Measurements from ENCODE around the gene SCARF2.

SCARF2 gene

GRCh38 chr22:20431511-20432192 is 6.0 kb downstream of the SCARF2 start:
- H3K4me3 Mint-ChIP-seq = peak overlapping the region; percentile 66 to 82
- peaks cover 14 to 31% of the 10 kb centered on the region in 2 donors for H3K4me1 Mint-ChIP-seq
- peak overlapping the region; percentile 15 for H3K27ac Mint-ChIP-seq
- DNase-seq (no peak), ATAC-seq (replicated peaks) (no peak)
- H3K36me3 Mint-ChIP-seq = no peaks in the 10 kb centered on the region
- peaks cover 68 to 82% of the 10 kb centered on the region in 2 donors for H3K27me3 Mint-ChIP-seq
- H3K9me3 Mint-ChIP-seq = no peaks in the 10 kb centered on the region

DNA sequence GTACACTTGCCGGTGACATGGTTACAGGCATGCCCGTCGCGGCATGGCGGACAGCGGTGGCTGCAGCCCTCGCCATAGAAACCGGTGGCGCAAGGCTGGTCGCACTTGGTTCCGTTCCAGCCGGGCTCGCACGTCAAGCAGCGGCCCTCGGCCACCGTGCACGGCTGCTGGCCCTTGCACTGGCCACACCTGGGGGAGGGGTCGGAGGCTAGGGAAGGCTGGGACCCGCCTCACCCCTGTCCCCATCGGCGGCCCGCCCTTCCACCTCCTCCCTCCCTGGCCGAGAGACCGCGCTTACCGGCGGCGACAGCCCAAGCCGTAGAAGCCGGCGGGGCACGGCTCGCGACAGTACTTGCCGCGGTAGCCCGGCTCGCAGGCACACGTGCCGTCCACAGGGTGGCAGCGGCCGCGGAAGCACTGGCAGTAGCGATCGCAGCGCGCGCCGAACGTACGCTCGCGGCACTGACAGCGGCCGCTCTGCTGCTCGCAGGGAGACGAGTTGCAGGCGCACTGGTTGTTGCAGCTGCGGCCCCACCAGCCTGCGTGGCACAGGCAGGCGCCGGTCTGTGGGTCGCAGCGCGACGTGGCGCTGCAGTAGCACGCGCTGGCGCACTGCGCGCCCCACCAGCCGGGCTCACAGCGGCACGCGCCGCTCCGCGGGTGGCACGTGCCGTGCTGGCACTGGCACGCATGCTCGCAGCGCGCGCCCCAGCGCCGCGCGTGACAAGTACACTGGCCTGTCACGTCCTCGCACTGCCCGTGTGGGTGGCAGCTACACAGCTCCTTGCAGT is 6.7 kb downstream of the SCARF2 start:
- H3K27me3 Mint-ChIP-seq = peaks cover 66 to 83% of the 10 kb centered on the region in 2 donors
- H3K27ac Mint-ChIP-seq = no peak overlapping the region
- H3K36me3 Mint-ChIP-seq = no peaks in the 10 kb centered on the region
- H3K4me3 Mint-ChIP-seq = peak overlapping the region; percentile 77 to 82
- no peaks in the 10 kb centered on the region for H3K9me3 Mint-ChIP-seq
- DNase-seq (peak; percentile 30), ATAC-seq (replicated peaks) (peak; percentile 64 to 67)
- H3K4me1 Mint-ChIP-seq = peaks cover 13 to 29% of the 10 kb centered on the region in 2 donors

- Mint-ChIP-seq H3K9me3 (no peaks in the 10 kb centered on the region), H3K27me3 (peaks cover 58 to 77% of the 10 kb centered on the region in 2 donors), H3K27ac (no peak overlapping the region), H3K4me3 (peak overlapping the region; percentile 77 to 83), H3K4me1 (peaks cover 13 to 29% of the 10 kb centered on the region in 2 donors), H3K36me3 (no peaks in the 10 kb centered on the region)
- ATAC-seq (replicated peaks) (no peak), DNase-seq (no peak)
Observed at GRCh38 chr22:20430101-20430719, 7.4 kb downstream of the SCARF2 start.

DNA sequence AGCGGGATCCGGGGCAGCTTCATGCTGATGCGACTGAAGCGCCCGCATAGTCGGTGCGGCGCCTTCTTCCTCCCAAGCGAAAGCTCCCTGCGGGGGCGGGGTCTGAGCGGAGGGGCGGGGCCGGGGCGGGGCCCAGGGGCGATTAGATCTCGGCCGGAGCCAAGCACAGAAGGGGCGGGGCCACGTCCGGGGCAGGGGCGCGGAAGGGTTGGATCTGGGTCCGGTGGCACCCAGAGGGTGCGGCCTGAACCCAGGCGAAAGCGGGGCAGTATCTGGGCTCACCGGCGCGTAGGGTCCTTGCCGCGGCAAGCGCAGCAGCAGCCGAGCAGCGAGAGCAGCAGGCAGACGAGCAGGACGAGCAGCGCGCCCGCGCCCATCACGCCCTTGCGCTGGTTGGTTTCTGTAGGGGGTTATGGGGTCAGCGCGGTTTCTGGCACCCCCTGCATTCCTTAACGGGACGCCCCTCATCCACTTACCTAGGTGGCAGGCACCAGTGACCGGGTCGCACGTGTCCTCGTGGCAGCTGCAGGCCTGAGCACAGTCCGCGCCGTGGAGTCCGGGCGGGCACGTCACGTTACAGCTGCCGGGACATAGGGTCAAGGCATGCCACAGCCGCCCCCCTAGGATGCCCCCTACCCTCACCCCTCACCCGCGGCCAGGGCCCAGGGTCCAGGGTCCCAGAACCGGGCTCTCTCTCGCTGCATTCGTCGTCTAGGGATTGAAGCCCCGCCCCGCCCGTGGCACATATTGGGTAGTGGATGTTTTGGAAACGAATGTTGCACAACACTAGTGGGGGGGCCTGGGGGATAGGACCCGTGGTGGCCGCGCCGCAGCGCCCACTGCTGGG is 8.1 kb downstream of the SCARF2 start:
- H3K27me3 Mint-ChIP-seq = peaks cover 51 to 76% of the 10 kb centered on the region in 2 donors

DNA sequence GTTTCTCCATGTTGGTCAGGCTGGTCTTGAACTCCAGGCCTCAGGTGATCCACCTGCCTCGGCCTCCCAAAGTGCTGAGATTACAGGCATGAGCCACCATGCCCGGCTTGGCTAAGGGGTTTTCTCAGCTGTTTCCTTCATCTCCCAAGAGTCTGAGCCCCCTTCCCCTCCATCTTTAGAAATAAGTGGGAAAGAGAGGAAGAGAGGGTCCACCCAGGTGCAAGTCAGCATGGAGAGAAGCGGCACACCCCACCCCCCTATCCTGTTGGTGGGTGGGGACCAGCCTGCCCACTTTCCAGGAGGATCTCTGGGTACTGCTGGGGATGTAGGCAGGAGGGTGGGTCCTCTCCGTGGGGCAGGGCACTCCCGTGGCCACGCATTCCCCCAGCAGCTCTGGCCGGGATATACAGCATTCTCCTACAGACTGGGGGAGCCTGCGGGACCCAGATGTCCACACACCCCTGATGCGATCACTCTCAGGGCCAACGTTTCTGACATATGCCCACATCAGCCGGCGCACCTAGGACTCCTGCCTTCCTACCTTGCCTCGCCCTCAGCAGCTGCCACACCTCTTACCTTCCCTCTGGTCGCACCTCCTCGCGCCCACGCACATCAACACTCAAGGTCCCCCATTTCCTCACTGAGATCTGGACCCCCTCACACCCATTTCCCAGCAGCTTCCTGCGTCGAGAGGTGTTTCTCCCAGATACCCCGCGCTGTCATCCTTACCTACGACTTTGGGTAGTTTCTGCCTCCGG is 8.9 kb downstream of the SCARF2 start:
- peak overlapping the region; percentile 27 for H3K27ac Mint-ChIP-seq
- no peak for DNase-seq
- peaks cover 49 to 76% of the 10 kb centered on the region in 2 donors for H3K27me3 Mint-ChIP-seq
- no peaks in the 10 kb centered on the region for H3K9me3 Mint-ChIP-seq
- H3K36me3 Mint-ChIP-seq = no peaks in the 10 kb centered on the region
- peaks cover 16 to 34% of the 10 kb centered on the region in 2 donors for H3K4me1 Mint-ChIP-seq
- H3K4me3 Mint-ChIP-seq = peak overlapping the region; percentile 83 to 86
- ATAC-seq (replicated peaks) = no peak

More for the DNA sequence above, 8.1 kb downstream of the SCARF2 start:
- H3K9me3 Mint-ChIP-seq = no peaks in the 10 kb centered on the region
- H3K4me3 Mint-ChIP-seq = peak overlapping the region; percentile 83 to 86
- DNase-seq (peak; percentile 51), ATAC-seq (replicated peaks) (peak; percentile 69 to 77)
- H3K36me3 Mint-ChIP-seq = no peaks in the 10 kb centered on the region
- H3K4me1 Mint-ChIP-seq = peaks cover 14 to 33% of the 10 kb centered on the region in 2 donors
- peak overlapping the region; percentile 27 for H3K27ac Mint-ChIP-seq

DNA sequence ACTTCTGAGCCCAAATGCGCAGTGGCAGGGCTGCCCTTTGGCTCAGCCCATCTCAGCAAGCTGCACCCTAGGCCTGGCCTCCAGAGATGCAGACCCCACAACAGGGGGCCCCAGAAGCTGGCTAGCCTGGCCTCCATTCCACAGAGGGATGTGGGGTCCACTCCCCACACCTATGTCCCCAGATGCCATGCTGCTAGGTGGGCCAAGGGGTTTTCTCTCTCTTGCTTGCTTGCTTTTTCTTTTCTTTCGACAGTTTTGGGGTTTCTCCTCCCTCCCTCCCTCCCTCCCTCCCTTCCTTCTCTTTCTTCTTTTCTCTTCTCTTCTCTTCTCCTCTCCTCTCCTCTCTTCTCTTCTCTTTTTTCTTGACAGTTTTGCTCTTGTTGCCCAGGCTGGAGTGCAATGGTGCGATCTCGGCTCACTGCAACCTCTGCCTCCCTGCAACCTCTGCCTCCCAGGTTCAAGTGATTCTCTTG is 9.6 kb downstream of the SCARF2 start:
- H3K27ac Mint-ChIP-seq = no peak overlapping the region
- DNase-seq (no peak), ATAC-seq (replicated peaks) (no peak)
- H3K36me3 Mint-ChIP-seq = no peaks in the 10 kb centered on the region
- H3K4me3 Mint-ChIP-seq = no peak overlapping the region
- H3K4me1 Mint-ChIP-seq = peaks cover 18 to 38% of the 10 kb centered on the region in 2 donors
- peaks cover 49 to 79% of the 10 kb centered on the region in 2 donors for H3K27me3 Mint-ChIP-seq
- H3K9me3 Mint-ChIP-seq = no peaks in the 10 kb centered on the region

DNA sequence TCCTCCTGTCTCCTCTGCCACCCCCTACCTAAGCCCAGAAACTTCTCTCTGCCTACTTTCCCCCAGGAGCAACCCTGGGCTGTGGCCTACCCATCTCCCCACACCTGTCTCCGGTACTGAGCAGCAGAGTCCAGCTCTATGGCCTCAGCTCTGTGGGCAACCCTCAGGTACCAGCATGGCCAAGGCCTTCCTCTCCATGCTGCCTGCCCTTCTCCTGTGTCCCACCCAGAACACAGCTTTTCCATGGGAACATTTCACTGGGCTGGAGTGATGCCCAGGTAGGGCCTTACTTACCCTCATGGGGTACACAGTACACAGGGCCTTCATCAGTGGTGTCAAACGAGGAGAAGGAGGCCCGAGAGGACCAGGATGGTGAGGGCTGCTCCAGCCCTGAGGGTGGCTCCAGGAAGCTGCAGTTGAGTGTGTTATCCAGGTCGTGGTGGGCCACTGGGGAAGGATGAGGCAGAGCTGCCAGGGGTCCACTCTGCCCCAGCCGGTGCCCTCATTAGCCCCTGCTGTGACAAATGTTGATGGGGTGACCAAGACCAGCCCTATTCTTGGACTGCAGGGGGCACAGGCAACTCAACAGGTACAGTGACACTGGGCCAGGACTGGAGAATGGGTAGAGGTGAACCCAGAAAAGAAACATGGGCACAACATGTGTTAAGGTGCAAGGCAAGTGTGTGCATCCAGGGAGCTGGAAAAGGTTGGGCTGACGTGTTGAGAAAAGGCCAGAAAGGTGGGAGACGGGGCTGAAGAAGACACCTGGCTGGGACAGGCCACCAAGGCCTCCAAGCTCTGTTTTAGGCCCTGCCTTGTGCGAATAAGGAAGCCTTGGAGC is 10.3 kb downstream of the SCARF2 start:
- H3K4me1 Mint-ChIP-seq = peaks cover 18 to 38% of the 10 kb centered on the region in 2 donors
- peaks cover 42 to 74% of the 10 kb centered on the region in 2 donors for H3K27me3 Mint-ChIP-seq
- no peak for ATAC-seq (replicated peaks)
- no peaks in the 10 kb centered on the region for H3K36me3 Mint-ChIP-seq
- H3K27ac Mint-ChIP-seq = no peak overlapping the region
- DNase-seq = no peak
- H3K9me3 Mint-ChIP-seq = no peaks in the 10 kb centered on the region
- no peak overlapping the region for H3K4me3 Mint-ChIP-seq

DNA sequence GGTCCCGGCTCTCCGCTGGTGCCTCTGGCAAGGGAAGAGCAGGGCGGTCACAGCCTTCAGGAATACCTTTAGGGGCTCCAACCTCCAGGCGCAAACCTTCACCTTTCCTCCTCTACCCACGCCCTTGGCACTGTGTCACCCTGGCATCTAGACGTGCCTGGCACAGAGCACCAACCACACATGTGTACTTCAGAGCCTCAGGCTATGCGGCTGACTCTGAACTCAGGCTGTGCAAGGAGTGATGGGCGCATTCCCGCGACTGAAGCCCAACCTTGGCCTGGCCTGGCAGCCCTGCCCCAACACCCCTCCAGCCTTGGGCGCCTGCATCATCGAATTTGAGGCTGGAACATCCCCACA is 11.4 kb downstream of the SCARF2 start:
- H3K27ac Mint-ChIP-seq = no peak overlapping the region
- no peak for ATAC-seq (replicated peaks)
- no peaks in the 10 kb centered on the region for H3K36me3 Mint-ChIP-seq
- H3K27me3 Mint-ChIP-seq = peaks cover 33 to 64% of the 10 kb centered on the region in 2 donors
- no peak for DNase-seq
- H3K4me3 Mint-ChIP-seq = no peak overlapping the region
- no peaks in the 10 kb centered on the region for H3K9me3 Mint-ChIP-seq
- H3K4me1 Mint-ChIP-seq = peaks cover 15 to 29% of the 10 kb centered on the region in 2 donors

- H3K36me3 Mint-ChIP-seq = no peaks in the 10 kb centered on the region
- no peak for ATAC-seq (replicated peaks)
- peaks cover 30 to 60% of the 10 kb centered on the region in 2 donors for H3K27me3 Mint-ChIP-seq
- H3K4me3 Mint-ChIP-seq = no peak overlapping the region
- H3K9me3 Mint-ChIP-seq = no peaks in the 10 kb centered on the region
- peaks cover 12 to 25% of the 10 kb centered on the region in 2 donors for H3K4me1 Mint-ChIP-seq
- no peak overlapping the region for H3K27ac Mint-ChIP-seq
- no peak for DNase-seq
Observed at GRCh38 chr22:20425566-20426258, 11.9 kb downstream of the SCARF2 start.

DNA sequence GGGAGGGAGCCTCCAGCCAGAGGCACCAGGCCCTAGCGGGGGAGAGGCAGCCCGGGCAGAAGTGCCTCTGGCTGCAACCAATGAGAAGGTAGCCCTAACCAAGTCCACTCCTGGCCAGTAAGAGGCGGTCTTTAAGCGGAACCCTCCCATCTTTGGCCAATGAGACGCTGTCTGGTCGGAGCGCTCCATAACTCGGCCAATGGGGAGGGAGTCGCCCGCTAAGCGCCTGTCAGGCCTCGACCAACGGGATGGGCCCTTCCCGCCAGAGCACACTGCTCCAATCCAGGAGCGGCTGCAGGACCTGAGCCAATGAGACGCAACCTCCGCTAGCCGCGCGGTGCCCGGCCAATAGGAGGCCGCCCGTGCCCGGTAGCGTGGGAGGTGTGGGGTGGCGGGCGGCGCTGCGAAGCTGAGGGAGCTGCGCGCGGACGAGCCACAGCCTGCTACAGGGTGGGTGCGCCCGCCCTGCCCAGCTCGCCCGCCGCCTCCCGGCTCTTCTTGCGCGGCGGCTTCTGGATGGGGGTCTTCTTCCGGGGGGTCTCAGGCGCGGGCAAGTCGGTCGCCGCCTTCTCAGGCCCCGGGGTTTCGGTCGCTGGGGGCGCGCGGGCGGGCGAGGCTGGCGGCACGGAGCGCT is 12.6 kb downstream of the SCARF2 start:
- H3K4me1 Mint-ChIP-seq = peaks cover 8 to 19% of the 10 kb centered on the region in 2 donors
- H3K27ac Mint-ChIP-seq = no peak overlapping the region
- no peaks in the 10 kb centered on the region for H3K9me3 Mint-ChIP-seq
- H3K27me3 Mint-ChIP-seq = peaks cover 25 to 53% of the 10 kb centered on the region in 2 donors
- no peak for DNase-seq
- H3K4me3 Mint-ChIP-seq = peak overlapping the region; percentile 51 to 73
- peak in 1 of 2 donors; percentile 22 for ATAC-seq (replicated peaks)
- no peaks in the 10 kb centered on the region for H3K36me3 Mint-ChIP-seq

DNA sequence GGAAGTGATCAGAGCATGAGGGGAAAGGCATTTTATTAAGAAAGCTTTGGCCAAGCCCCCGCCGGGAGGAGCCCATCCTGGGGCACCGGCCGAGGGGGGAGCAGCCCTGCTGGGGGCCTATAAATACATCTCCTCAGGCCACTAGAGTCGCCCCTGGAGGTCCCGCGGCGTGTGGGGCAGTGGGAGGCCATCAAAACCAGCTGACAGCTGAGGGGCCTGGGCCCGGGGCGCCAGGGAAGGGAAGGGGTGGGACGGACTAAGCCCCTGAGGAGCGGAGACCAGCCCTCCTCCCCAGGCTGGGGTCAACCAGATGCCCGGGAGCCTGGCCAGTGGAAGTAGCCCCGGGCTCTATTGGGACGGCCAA is 13.1 kb downstream of the SCARF2 start:
- ATAC-seq (replicated peaks) = no peak
- DNase-seq = no peak
- no peak overlapping the region for H3K27ac Mint-ChIP-seq
- H3K36me3 Mint-ChIP-seq = no peaks in the 10 kb centered on the region
- peaks cover 8 to 16% of the 10 kb centered on the region in 2 donors for H3K4me1 Mint-ChIP-seq
- no peaks in the 10 kb centered on the region for H3K9me3 Mint-ChIP-seq
- peaks cover 25 to 50% of the 10 kb centered on the region in 2 donors for H3K27me3 Mint-ChIP-seq
- no peak overlapping the region for H3K4me3 Mint-ChIP-seq

Measured in stimulated activated naive B cell treated with anti-CD40 and anti-IgM and Interleukin-4, amounts not matched to agents 10 μg/mL and 1 μg/mL and 100 μg/mL, for 72 hours (primary cell).